ENCODE results near the gene ASB2. TPM values are rescaled to one million over a fixed set of nuclear protein-coding genes. Genes with fewer than 3 reads are reported as not detected.

Gene ASB2
- total RNA-seq, 1 experiment from 2014 or later = 0.35 TPM

DNA sequence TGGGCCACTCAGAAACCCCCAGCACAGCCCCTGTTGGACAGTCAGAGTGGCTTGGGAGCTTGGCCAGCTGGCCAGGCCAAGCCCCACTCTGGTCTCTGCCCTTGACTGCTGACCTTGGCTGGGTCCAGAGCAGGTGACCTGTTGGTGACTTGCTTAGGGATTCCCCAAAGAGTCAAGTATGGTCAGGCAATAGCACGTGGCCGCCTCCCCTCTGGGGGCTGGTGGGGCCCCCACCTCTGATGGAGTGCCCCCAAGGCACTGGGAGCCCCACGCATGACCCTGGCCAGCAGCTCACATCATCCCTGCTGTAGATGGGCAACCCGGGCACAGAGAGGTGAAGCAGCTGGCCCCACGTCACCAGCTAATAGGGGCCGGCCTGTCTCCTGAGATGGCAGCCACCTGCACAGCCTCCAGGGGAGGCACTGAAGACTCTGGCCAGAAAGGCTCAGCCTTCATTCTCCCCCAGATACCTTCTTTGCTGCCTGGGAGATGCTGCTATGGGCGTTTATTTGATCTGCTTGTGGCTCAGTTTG lies 22.6 kb upstream of the ASB2 start:
- no peak overlapping the region for H3K27ac Mint-ChIP-seq

More for the DNA sequence above, 22.6 kb upstream of the ASB2 start:
- no peak overlapping the region for H3K9ac ChIP-seq (ENCODE audit: extremely low read depth, insufficient read length, low read length)
- H3K79me2 ChIP-seq (ENCODE audit: insufficient read depth, low read length) = no peaks in the 10 kb centered on the region
- H3K9me3 ChIP-seq (ENCODE audit: control insufficient read depth, low read depth, low read length) = no peaks in the 10 kb centered on the region
- no peak overlapping the region for H3K27ac ChIP-seq (ENCODE audit: insufficient read length, low read depth, low read length)
- no peak overlapping the region for H2BK15ac ChIP-seq (ENCODE audit: low read depth, low read length)
- H3K27me3 ChIP-seq (ENCODE audit: insufficient read depth, low read length) = no peaks in the 10 kb centered on the region
- no peak overlapping the region for H2BK5ac ChIP-seq (ENCODE audit: insufficient read length, low read length)
- no peak overlapping the region for H2BK120ac ChIP-seq (ENCODE audit: low read depth, low read length, poor library complexity, severe bottlenecking)
- Mint-ChIP-seq H3K36me3 (ENCODE audit: insufficient read depth in 1 of 3, low read depth in 3 of 3) (no peaks in the 10 kb centered on the region), H3K4me1 (peaks cover 4 to 27% of the 10 kb centered on the region in 2 experiments), H3K4me3 (no peak overlapping the region), H3K27me3 (ENCODE audit: low read depth) (peaks cover 11% of the 10 kb centered on the region), H3K9me3 (no peaks in the 10 kb centered on the region)
- WGBS (ENCODE audit: extremely low coverage, insufficient read length, low lambda C conversion rate) = no CpG with 5 or more reads among the region's 7 CpGs
- no peak overlapping the region for H3K56ac ChIP-seq (ENCODE audit: insufficient read length, low read depth, low read length)
- H3K79me1 ChIP-seq (ENCODE audit: insufficient read depth, low read depth, low read length, poor library complexity, severe bottlenecking) = no peaks in the 10 kb centered on the region
- DNase-seq = no peak
- no peak overlapping the region for H2AK5ac ChIP-seq (ENCODE audit: insufficient read length, low read length)
- TF ChIP-seq, protein P1, sequence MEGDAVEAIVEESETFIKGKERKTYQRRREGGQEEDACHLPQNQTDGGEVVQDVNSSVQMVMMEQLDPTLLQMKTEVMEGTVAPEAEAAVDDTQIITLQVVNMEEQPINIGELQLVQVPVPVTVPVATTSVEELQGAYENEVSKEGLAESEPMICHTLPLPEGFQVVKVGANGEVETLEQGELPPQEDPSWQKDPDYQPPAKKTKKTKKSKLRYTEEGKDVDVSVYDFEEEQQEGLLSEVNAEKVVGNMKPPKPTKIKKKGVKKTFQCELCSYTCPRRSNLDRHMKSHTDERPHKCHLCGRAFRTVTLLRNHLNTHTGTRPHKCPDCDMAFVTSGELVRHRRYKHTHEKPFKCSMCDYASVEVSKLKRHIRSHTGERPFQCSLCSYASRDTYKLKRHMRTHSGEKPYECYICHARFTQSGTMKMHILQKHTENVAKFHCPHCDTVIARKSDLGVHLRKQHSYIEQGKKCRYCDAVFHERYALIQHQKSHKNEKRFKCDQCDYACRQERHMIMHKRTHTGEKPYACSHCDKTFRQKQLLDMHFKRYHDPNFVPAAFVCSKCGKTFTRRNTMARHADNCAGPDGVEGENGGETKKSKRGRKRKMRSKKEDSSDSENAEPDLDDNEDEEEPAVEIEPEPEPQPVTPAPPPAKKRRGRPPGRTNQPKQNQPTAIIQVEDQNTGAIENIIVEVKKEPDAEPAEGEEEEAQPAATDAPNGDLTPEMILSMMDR (conservative IDR thresholded peaks at IDR 0.05) = no peak
- H4K5ac ChIP-seq (ENCODE audit: insufficient read length, low read depth, low read length) = no peak overlapping the region
- no peaks in the 10 kb centered on the region for H3K4me1 ChIP-seq (ENCODE audit: insufficient read depth, low read length)
- no peak overlapping the region for H3K4ac ChIP-seq (ENCODE audit: low read depth, low read length)
- H3K18ac ChIP-seq (ENCODE audit: insufficient read length, low read depth, low read length) = no peak overlapping the region
- no peak overlapping the region for H2BK20ac ChIP-seq (ENCODE audit: low read depth, low read length, poor library complexity, severe bottlenecking)
- H2AFZ ChIP-seq (ENCODE audit: low read length) = no peak overlapping the region
- no peak overlapping the region for H3K4me2 ChIP-seq (ENCODE audit: insufficient read depth, insufficient read length, low read length)
- no peaks in the 10 kb centered on the region for H3K23me2 ChIP-seq (ENCODE audit: insufficient read length, low read depth, low read length, poor library complexity, severe bottlenecking)
- H4K8ac ChIP-seq (replicated peaks; ENCODE audit: insufficient read length, low read depth, low read length) = no peak overlapping the region
- no peak overlapping the region for H3T11ph ChIP-seq (ENCODE audit: low read length)
- H3K14ac ChIP-seq (ENCODE audit: insufficient read depth, low read length) = no peak overlapping the region
- H3K23ac ChIP-seq (ENCODE audit: insufficient read length, low read depth, low read length) = no peak overlapping the region
- H4K20me1 ChIP-seq (ENCODE audit: control insufficient read depth, insufficient read depth, insufficient read length) = no peaks in the 10 kb centered on the region
- no peak overlapping the region for H2BK12ac ChIP-seq (ENCODE audit: insufficient read length, low read depth, low read length)
- no peak overlapping the region for H4K91ac ChIP-seq (ENCODE audit: insufficient read length, low read depth, low read length)
